Measurements from ENCODE around the gene TSC22D1. TPM values are rescaled to one million over a fixed set of nuclear protein-coding genes. Genes with fewer than 3 reads are reported as not detected.

TSC22D1 gene
- total RNA-seq, 1 experiment from 2014 or later = 37.3 TPM

DNA sequence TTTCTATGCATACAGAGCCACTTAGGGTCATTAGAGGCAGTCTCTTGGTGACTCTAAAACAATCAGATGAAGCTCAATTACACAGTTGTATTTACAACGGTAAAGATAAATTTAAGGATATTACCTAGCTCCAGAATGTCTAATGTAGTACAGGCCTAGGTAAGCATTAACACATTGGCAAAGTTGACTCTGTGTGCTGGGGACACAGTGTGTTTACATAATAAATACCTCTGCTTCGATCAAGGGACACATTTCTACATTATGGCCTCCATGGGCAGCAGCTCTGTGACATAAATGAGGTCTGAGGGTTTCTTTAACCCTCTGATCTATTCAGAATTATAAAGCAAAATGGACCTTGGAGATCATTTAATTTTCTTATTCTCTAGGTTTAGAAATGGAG is 127.8 kb downstream of the TSC22D1 start:
- in situ Hi-C loops (cut with HindIII; ENCODE audit: low pct_unique_long_range_greater_than_20kb, low sequenced_read_pairs) = loop anchor here (25.0 kb wide), 1 partner anchor 411 kb away; no protein-coding TSS in a partner anchor
- no peak for DNase-seq (ENCODE audit: low read depth, low spot score)

DNA sequence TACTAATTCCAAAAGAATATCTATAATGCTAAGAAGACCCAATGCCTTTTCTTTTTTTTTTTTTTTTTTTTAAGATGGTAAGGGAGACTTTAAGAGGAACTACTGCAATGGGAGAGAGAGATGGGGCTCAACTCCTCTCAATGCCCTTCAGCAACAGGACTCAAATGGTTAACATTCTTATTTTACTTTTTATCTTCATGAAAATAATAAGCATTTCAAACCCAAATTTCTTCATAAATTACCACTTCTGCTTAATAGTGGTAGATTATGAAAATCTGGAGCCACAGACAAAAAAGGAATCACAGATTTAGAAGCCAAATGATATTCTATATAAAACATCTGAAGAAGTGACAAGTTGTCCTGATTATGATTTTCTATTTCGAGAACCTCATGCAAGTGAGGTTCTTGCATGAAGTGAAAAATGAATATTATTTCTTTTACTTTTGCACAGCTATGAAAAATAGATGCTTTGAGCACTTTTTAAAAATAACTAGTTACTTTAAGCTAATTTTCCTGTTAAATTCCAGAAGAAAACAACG is 128.3 kb downstream of the TSC22D1 start:
- DNase-seq (ENCODE audit: low read depth, low spot score) = no peak
- in situ Hi-C loops (cut with HindIII; ENCODE audit: low pct_unique_long_range_greater_than_20kb, low sequenced_read_pairs) = loop anchor here (25.0 kb wide), 1 partner anchor 411 kb away; no protein-coding TSS in a partner anchor

DNA sequence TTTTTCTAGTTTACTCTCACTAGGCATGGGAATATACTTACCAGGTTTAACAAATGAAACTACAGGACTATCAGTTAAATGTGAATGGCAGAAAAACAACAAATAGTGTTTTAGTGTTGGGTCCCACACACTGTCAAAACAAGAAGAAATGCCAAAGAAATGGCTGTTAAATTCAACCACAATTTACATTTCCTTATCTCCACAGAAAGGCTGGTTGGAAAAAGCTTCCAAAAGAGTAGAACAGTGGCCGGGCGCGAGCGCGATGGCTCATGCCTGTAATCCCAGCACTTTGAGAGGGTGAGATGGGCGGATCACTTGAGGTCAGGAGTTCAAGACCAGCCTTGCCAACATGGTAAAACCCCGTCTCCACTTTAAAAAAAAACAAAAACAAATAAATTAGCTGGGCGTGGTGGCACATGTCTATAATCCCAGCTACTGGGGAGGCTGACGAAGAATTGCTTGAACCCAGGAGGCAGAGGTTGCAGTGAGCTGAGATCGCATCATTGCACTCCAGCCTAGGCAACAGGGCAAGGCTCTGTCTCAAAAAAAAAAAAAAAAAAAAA is 136.0 kb downstream of the TSC22D1 start:
- no peak for DNase-seq (ENCODE audit: low read depth, low spot score)
- in situ Hi-C loops (cut with HindIII; ENCODE audit: low pct_unique_long_range_greater_than_20kb, low sequenced_read_pairs) = loop anchor here (25.0 kb wide), 1 partner anchor 403 kb away; no protein-coding TSS in a partner anchor

DNA sequence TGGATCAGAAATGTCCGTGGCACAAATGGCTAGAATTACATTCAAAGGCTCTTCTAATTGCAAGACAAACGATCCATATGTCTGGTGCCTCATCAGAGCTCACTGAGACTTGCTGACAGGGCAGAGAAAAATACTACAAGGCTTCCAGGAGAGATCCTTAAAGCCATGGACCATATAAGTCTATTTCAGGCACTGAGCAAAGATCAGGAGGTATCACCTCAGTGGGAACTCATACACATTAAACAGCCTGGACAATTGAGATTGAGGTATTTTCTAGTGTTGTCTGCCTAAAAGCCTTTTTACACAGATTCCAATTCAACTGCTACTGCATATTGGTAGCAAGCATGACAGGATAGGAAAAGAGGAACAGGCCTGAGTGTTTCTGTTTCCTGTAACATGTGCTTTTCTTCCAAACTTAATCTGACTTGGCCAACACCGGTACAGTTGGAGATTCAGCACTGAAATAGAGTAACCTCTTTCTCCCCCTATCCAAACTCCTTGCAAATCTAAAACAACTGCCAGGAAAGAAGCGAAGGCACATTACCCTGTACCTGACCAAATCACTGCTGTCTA is 136.6 kb downstream of the TSC22D1 start:
- in situ Hi-C loops (cut with HindIII; ENCODE audit: low pct_unique_long_range_greater_than_20kb, low sequenced_read_pairs) = loop anchor here (25.0 kb wide), 1 partner anchor 402 kb away; no protein-coding TSS in a partner anchor
- DNase-seq (ENCODE audit: low read depth, low spot score) = no peak

DNA sequence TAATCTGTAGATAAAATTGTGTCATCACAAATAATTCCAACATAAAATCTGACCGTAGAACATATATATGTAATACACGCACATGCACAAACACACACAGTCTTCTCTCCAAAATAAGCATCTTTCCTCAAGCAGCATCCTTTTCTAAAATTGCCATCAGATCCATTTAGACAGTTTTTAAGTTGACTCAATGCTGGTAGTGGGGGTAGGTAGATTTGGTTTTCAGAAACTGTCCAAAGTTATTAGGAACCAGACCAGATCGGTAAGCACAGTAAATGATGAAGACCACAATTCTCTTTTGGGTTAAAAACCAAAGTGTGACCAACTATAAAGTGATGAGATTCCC is 137.9 kb downstream of the TSC22D1 start:
- in situ Hi-C loops (cut with HindIII; ENCODE audit: low pct_unique_long_range_greater_than_20kb, low sequenced_read_pairs) = loop anchor here (25.0 kb wide), 1 partner anchor 401 kb away; no protein-coding TSS in a partner anchor
- DNase-seq (ENCODE audit: low read depth, low spot score) = no peak

DNA sequence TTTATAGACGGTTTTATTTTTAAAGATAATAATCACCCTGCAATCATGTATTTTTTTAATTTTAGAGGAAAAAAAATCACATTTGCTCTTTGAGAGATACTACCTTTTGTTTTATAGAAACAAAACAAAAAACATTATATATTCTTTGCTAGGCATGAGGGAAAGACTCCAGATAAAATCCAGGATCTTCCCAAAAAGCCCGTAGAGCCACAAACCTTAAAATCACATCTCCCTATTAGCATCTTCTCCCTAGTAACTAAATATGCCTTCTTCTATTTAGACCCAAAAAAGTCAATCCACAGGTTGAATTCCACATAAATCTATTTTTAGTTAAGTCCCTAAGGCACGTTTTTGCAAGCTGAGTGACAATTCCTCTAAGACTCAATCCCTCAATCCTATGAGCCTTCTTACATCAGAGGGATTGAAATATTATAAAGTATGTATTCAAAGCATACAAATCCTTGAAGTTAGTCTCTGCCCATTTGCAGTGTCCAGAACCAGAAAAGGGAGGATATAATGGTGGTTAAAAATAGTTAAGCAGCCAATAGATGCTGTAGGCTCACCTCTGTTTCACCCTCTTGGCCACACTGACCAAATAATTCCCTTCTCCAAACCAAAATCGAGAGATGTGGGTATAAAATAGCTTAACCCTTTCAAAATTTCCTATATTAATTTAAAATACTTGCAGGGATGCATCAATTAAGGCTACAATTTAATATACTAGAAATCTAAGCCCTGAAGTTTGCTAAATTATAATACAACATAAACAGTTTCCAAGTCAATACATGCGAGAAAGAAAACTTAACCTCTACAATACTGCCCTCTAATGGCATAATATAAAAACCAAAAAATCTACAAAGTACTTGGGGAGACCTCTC is 138.5 kb downstream of the TSC22D1 start:
- in situ Hi-C loops (cut with HindIII; ENCODE audit: low pct_unique_long_range_greater_than_20kb, low sequenced_read_pairs) = loop anchor here (25.0 kb wide), 1 partner anchor 400 kb away; no protein-coding TSS in a partner anchor
- peak; percentile 73 for DNase-seq (ENCODE audit: low read depth, low spot score)

DNA sequence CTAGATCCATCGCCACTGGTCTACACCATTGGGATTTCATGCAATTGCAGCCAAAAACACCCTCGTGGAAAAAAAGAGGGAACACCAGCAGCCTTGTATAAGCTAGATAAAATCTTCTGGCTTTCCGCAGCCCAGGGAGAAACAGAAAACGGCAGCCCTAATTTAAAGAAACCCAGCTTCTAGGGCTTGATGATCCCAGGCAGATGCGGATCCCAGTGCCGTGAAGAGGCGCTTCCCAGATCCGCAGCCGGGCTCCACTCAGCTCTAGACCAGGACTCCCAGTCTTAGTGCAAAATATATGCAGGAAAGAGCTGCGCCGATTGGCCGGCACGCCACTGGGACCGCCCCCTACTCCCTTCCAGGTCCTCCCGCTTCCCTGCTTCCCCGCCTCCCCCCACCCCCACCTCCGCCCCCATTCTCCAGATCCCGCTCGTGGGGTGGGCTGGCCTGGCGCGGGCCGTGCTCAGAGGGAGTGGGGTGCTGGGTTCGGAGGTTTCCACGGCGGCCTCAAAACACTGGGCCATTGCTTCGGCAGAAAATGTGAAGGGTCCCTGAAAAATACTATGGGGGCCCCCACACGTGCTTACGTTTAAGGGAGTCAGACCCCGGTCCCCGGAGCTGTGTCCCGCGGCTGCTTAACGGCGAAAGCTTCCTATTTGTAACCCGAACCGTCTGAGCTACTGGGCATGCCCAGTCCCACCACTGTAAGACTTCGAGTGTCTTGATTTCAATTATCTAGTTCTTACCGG is 139.4 kb downstream of the TSC22D1 start:
- peak; percentile 94 for DNase-seq (ENCODE audit: low read depth, low spot score)
- in situ Hi-C loops (cut with HindIII; ENCODE audit: low pct_unique_long_range_greater_than_20kb, low sequenced_read_pairs) = loop anchor here (25.0 kb wide), 1 partner anchor 399 kb away; no protein-coding TSS in a partner anchor

DNA sequence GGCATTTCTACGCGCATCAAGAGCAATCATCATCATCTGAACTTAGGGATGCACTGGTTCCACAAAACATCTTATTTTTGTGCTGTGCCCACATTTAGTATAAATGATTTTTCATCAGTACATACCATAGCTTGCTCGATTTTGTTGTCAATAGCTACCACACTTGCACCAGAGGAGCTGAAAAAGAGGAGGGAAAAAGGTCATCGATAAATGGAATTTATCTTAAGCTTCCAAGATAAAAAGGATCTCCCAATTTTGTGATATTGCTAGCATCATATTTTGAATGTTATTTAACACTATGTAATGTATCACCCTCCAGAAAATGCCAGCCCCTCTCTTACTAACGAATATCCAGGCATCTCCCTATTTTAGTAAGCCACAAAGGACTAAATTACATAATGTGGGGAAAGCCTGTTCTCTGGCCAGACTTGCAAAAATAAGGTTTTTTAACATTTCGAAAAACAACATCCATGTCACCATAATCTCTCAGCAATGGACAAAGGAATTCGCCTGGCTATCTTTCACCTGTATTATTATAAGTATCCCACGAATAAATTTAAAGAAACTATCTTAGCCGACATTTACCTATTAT is 140.1 kb downstream of the TSC22D1 start:
- in situ Hi-C loops (cut with HindIII; ENCODE audit: low pct_unique_long_range_greater_than_20kb, low sequenced_read_pairs) = loop anchor here (25.0 kb wide), 1 partner anchor 399 kb away; no protein-coding TSS in a partner anchor
- no peak for DNase-seq (ENCODE audit: low read depth, low spot score)

DNA sequence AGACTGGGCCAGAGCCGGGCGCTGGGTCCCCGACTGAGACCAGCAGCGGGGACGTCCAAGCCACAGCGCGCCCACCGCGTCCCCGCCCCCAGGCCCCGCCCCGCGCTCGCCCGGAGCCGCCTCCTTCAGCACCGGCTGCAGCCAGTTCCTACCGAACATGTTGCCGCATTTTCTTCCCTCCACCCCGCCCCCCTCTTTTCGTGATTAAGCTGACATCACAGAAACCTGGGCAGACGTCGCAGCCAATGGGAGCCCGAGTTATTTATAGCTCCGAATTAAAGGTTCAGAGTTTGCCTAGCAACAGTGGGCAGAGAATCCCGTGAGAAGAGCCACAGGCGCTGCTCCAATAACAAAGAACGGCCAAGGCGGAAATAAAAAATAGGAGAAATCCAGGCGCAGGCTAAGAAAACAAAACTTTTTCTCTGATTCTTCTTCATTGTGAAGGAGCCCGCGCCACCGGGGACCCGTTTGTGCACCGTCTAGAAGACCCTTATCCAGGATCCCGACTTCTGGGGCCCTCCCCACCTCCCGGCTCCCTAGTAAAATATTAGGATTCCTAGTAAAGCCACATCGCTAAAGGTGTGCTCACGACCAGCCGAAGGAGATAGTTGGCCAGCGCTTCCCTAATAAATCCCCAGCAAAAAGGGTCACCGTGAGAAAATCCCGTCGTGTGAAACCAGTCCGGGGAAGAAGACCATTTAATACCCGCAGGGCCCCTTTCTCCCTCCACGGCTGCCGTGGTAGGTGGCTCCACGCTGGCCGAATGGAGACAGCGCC is 140.8 kb downstream of the TSC22D1 start:
- in situ Hi-C loops (cut with HindIII; ENCODE audit: low pct_unique_long_range_greater_than_20kb, low sequenced_read_pairs) = loop anchor here (25.0 kb wide), 1 partner anchor 398 kb away; no protein-coding TSS in a partner anchor
- DNase-seq (ENCODE audit: low read depth, low spot score) = peak; percentile 98

DNA sequence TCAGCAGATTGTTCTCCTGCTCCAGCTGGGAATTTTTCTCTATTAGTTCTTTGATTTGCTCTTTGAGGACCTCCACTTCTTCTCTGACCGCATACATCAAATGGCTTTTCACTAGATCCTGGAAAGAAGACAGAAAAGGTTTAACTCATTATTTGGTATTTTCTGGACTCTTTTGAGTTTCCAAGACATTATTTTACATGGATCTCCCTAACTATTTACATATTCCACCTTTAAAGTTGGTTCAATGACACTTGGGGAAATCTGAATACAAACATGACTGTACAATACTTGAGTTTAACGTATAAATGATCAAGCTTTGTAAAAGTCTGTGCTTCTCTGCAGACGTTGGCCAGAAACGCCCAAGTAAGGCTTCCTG is 141.4 kb downstream of the TSC22D1 start:
- no peak for DNase-seq (ENCODE audit: low read depth, low spot score)
- in situ Hi-C loops (cut with HindIII; ENCODE audit: low pct_unique_long_range_greater_than_20kb, low sequenced_read_pairs) = loop anchor here (25.0 kb wide), 1 partner anchor 397 kb away; no protein-coding TSS in a partner anchor

DNA sequence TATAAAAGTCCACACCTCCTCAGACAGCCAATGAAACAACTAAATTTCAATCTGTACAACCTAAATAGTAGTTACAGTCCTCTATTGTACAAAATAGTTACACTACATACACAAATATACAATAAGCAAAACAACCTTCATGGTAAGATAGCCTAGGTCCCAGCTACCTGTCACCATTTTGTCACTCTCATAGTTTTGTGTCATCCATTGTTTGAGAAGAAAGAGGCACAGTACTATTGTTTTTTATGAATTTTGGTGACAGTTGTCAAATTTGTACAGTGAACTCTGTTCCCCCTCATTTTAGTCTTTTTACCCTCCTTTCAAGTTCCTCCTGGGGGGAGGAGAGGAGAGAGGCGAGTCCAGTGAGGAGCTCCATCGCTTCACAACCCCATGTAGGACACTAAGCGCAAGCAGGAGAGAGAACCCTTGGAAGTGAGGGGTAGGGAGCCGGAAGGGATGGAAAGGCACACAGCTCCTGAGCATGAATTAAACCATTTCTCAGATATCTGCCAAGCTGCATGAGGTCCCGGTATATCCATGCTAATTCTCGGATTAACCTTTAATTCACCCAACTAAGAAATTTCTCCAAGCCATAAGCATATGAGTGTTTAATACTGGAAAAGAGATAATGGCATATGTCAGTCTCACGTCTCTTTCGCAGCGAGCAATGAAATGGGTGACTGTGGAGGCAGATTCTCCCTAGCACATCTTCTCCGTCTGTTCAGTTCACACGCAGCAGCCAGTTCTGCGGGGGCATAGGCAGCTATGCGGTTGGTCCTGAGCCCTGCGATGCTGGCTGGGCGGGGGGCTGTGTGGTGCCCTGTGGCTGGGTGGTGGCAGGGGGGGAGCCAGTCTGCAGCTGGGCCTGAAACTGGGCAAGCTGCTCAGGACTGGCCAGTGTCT is 142.0 kb downstream of the TSC22D1 start:
- in situ Hi-C loops (cut with HindIII; ENCODE audit: low pct_unique_long_range_greater_than_20kb, low sequenced_read_pairs) = loop anchor here (25.0 kb wide), 1 partner anchor 397 kb away; no protein-coding TSS in a partner anchor
- no peak for DNase-seq (ENCODE audit: low read depth, low spot score)

DNA sequence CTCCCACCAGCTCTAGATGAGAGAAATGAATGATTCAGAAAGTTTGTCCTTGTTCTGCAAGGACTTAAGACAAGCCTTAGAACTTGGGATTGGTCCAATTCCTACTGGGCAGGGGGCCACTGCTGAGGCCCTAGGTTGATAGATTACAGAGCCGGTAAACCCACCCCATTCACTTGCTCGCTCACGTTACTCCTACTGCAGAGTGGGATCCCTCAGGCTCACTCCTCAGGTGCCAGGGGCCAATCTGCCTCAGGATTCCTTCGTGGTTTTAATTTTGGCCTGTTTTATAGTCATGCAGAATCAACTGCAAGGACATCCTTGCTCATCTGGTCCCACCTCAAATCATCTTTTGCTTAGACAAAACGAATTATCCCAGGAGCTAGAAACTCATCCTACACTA is 143.5 kb downstream of the TSC22D1 start:
- in situ Hi-C loops (cut with HindIII; ENCODE audit: low pct_unique_long_range_greater_than_20kb, low sequenced_read_pairs) = loop anchor here (25.0 kb wide), 1 partner anchor 395 kb away; no protein-coding TSS in a partner anchor
- no peak for DNase-seq (ENCODE audit: low read depth, low spot score)

DNA sequence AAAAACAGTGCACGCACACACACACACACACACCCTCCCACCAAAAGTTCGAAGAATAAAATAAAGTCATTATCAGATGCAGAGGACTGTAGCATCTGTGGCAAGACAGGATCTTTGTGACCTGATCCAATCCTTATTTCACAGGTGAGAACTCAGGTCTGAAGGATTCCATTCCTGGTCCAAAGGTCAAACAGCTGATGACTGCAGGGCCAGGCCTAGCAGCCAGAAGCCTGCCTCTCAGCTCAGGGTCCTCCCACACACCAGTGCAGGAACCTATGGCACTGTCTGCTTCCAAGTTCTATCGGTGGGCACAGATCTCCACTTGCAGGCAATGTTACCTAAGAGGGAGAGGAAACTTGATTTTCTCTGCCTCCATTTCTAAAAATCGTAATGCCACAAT is 145.0 kb downstream of the TSC22D1 start:
- DNase-seq (ENCODE audit: low read depth, low spot score) = peak; percentile 9
- in situ Hi-C loops (cut with HindIII; ENCODE audit: low pct_unique_long_range_greater_than_20kb, low sequenced_read_pairs) = loop anchor here (25.0 kb wide), 1 partner anchor 394 kb away; no protein-coding TSS in a partner anchor

DNA sequence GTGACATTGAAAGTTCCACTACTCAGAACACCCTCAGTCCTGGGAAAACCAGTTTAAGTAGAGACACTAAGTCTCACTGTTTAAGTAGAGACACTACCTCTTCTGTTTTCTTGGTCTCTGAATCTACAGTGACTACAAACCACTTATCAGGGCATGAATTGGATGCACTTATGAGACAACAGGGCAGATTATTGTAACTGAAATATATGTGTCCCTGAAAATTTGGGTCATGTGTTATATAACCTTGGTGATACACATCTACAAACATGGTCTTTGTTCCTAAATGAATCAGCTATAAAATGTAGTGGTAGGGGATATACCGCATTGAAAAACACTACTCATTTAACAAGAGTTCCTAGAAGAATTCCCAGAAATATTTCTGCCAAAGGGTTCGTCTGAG is 146.8 kb downstream of the TSC22D1 start:
- DNase-seq (ENCODE audit: low read depth, low spot score) = peak; percentile 99
- in situ Hi-C loops (cut with HindIII; ENCODE audit: low pct_unique_long_range_greater_than_20kb, low sequenced_read_pairs) = loop anchor here (25.0 kb wide), 1 partner anchor 392 kb away; no protein-coding TSS in a partner anchor

DNA sequence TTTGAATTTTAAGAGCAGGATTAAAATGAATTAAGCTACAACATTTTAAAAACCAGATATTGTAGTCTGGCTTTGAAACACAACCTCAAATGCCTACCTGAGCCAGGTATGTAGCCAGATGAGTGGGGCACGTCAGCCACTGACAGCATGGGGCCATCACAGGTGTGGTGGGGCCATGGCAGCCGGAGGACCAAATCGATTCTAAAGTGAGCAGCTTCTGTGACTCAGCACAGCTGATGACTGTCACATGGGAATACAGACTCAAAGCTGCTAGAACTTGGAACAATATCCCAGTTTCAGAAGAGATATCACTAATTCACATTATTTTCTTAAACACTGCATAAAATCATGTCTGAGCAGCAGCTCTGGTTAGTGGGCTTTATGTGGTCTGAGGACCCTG is 149.7 kb downstream of the TSC22D1 start:
- in situ Hi-C loops (cut with HindIII; ENCODE audit: low pct_unique_long_range_greater_than_20kb, low sequenced_read_pairs) = loop anchor here (25.0 kb wide), 1 partner anchor 389 kb away; no protein-coding TSS in a partner anchor
- DNase-seq (ENCODE audit: low read depth, low spot score) = no peak
